ENCODE data around the gene TTLL11.

- TF ChIP-seq CTCF (IDR thresholded peaks at IDR 0.05; ENCODE audit: low read depth, low read length) (no peak), POLR2A (IDR thresholded peaks at IDR 0.05; ENCODE audit: extremely low read depth, insufficient read length) (no peak), MAX (IDR thresholded peaks at IDR 0.05; ENCODE audit: low read depth, low read length) (no peak)
Observed at GRCh38 chr9:121895818-121896544, 197.1 kb downstream of the TTLL11 start.
